H1 (cell line): ENCODE results near the gene GTF2I. TPM values are rescaled to one million over a fixed set of nuclear protein-coding genes. Genes with fewer than 3 reads are reported as not detected.

Experiments
- CTCF ChIA-PET: fragments of 300-600 bp; sonication (Branson Sonifier 250); formaldehyde crosslinking; loops from one replicate; lab custom pipeline; 2021; ENCODE audit not compliant: partially characterized antibody; lab: Charles Lee
- POLR2A ChIA-PET: fragments of 300-600 bp; sonication (Branson Sonifier 250); formaldehyde crosslinking; loops from one replicate; lab custom pipeline; 2021; ENCODE audit warnings: inconsistent platforms; ENCODE audit not compliant: partially characterized antibody; lab: Charles Lee
- DNase-seq, 2 experiments: peaks; one replicate each; pipeline versions ENCODE4 v3.0.0 to v3.0.0-alpha.2; 2010 to 2022; ENCODE audit warnings: low spot score in 2 of 2, low read depth in 1 of 2, mixed read lengths in 1 of 2
- FAIRE-seq: peaks from 2 replicates; lab custom pipeline; 2011; peaks lifted over from hg19 to GRCh38; lab: Jason Lieb, UNC
- H2AFZ ChIP-seq: 2 replicates; pipeline ENCODE4 v1.8.1; 2012; ENCODE audit warnings: low read length, inconsistent platforms
- H2AK5ac ChIP-seq: 2 replicates; pipeline ENCODE4 v1.6.1; 2013; ENCODE audit warnings: low read depth, low read length
- H2BK120ac ChIP-seq: replicated peaks from 2 replicates; pipeline ENCODE3; 2013; ENCODE audit warnings: low read depth, low read length, inconsistent platforms
- H2BK12ac ChIP-seq: 2 replicates; pipeline ENCODE4 v1.6.1; 2013; ENCODE audit warnings: low read depth, low read length
- H2BK15ac ChIP-seq: 2 replicates; pipeline ENCODE4 v1.6.1; 2013; ENCODE audit warnings: low read length
- H2BK20ac ChIP-seq: 2 replicates; pipeline ENCODE4 v1.6.1; 2013; ENCODE audit warnings: low read length
- H2BK5ac ChIP-seq: 2 replicates; pipeline ENCODE4 v1.6.1; 2013; ENCODE audit warnings: low read depth, low read length
- H3K14ac ChIP-seq: 2 replicates; pipeline ENCODE4 v1.6.1; 2013; ENCODE audit warnings: inconsistent platforms; ENCODE audit not compliant: insufficient read length
- H3K18ac ChIP-seq: 2 replicates; pipeline ENCODE4 v1.6.1; 2013; ENCODE audit warnings: low read length; ENCODE audit errors: extremely low read depth
- H3K23ac ChIP-seq: 2 replicates; pipeline ENCODE4 v1.6.1; 2013; ENCODE audit warnings: inconsistent platforms; ENCODE audit not compliant: insufficient read length
- H3K23me2 ChIP-seq: 2 replicates; pipeline ENCODE4 v1.6.1; 2013; ENCODE audit warnings: low read depth, low read length
- H3K27ac ChIP-seq: 2 replicates; pipeline ENCODE4 v1.6.1; 2011; ENCODE audit warnings: low read depth, low read length, inconsistent platforms
- H3K27me3 ChIP-seq, 4 experiments: replicated peaks in 1 of 4; 1 replicate in 1 of 4; 2 replicates in 3 of 4; pipeline versions ENCODE4 v1.6.1 to v1.8.1; 2011 to 2013; ENCODE audit warnings: low read length in 3 of 4, mild to moderate bottlenecking in 3 of 4, inconsistent platforms in 2 of 4, mixed read lengths in 2 of 4, moderate library complexity in 1 of 4; ENCODE audit not compliant: control insufficient read depth in 3 of 4, insufficient read depth in 3 of 4; ENCODE audit errors: extremely low read depth in 1 of 4
- H3K36me3 ChIP-seq, 4 experiments: 2 replicates each; pipeline versions ENCODE4 v1.6.1 to v1.8.1; 2011 to 2013; ENCODE audit warnings: mild to moderate bottlenecking in 4 of 4, low read length in 3 of 4, moderate library complexity in 2 of 4, control low read depth in 1 of 4, inconsistent platforms in 1 of 4; ENCODE audit not compliant: insufficient read depth in 4 of 4, control insufficient read depth in 2 of 4
- H3K4ac ChIP-seq: replicated peaks from 2 replicates; pipeline ENCODE3; 2013; ENCODE audit warnings: low read length, low read depth, mixed read lengths, inconsistent platforms; ENCODE audit not compliant: insufficient read length
- H3K4me1 ChIP-seq, 4 experiments: replicated peaks in 1 of 4; 1 replicate in 1 of 4; 2 replicates in 3 of 4; pipeline versions ENCODE4 v1.6.1 to v1.8.1; 2011 to 2013; ENCODE audit warnings: low read length in 3 of 4, inconsistent platforms in 2 of 4, mixed read lengths in 1 of 4; ENCODE audit not compliant: insufficient read depth in 4 of 4, control insufficient read depth in 3 of 4
- H3K4me2 ChIP-seq, 2 experiments: 2 replicates each; pipeline versions ENCODE4 v1.6.1 to v1.8.1; 2011 to 2013; ENCODE audit warnings: low read depth in 2 of 2, low read length in 2 of 2, control low read depth in 1 of 2, inconsistent platforms in 1 of 2, mild to moderate bottlenecking in 1 of 2; ENCODE audit not compliant: insufficient read depth in 1 of 2
- H3K4me3 ChIP-seq, 4 experiments: fragments of 200-600, 300-600 bp in 1 of 4; sonication (generic), shearing (Covaris generic), sonication (Bioruptor Twin) in 1 of 4; 2 replicates each; pipeline versions ENCODE4 v1.5.1 to v1.8.1; 2011 to 2016; ENCODE audit warnings: low read length in 4 of 4, low read depth in 3 of 4, control low read depth in 2 of 4, inconsistent platforms in 2 of 4, mild to moderate bottlenecking in 2 of 4, mixed read lengths in 1 of 4, moderate library complexity in 1 of 4; ENCODE audit not compliant: insufficient read depth in 2 of 4; ENCODE audit errors: extremely low read depth in 1 of 4
- H3K56ac ChIP-seq: replicated peaks from 2 replicates; pipeline ENCODE3; 2013; ENCODE audit warnings: low read depth, mild to moderate bottlenecking, mixed read lengths, low read length, inconsistent platforms; ENCODE audit not compliant: insufficient read length
- H3K79me1 ChIP-seq: 2 replicates; pipeline ENCODE4 v1.6.1; 2013; ENCODE audit warnings: low read depth, low read length, control low read depth
- H3K79me2 ChIP-seq, 2 experiments: 2 replicates each; pipeline versions ENCODE4 v1.6.1 to v1.8.1; 2012 to 2013; ENCODE audit warnings: low read length in 2 of 2, mild to moderate bottlenecking in 2 of 2, inconsistent platforms in 1 of 2; ENCODE audit not compliant: insufficient read depth in 2 of 2, control insufficient read depth in 1 of 2
- H3K9ac ChIP-seq, 4 experiments: replicated peaks in 1 of 4; 1 replicate in 1 of 4; 2 replicates in 3 of 4; pipeline versions ENCODE4 v1.6.1 to v1.8.1; 2011 to 2013; ENCODE audit warnings: low read depth in 3 of 4, low read length in 3 of 4, control low read depth in 2 of 4, mild to moderate bottlenecking in 2 of 4, moderate library complexity in 2 of 4, inconsistent platforms in 1 of 4; ENCODE audit errors: extremely low read depth in 1 of 4
- H3K9me3 ChIP-seq, 2 experiments: 2 replicates each; pipeline versions ENCODE4 v1.6.1 to v1.8.1; 2012 to 2013; ENCODE audit warnings: mild to moderate bottlenecking in 2 of 2, moderate library complexity in 2 of 2, control low read depth in 1 of 2, inconsistent platforms in 1 of 2, low read depth in 1 of 2, low read length in 1 of 2, mixed read lengths in 1 of 2; ENCODE audit not compliant: insufficient read depth in 2 of 2
- H4K20me1 ChIP-seq, 2 experiments: replicated peaks in 1 of 2; 2 replicates each; pipeline versions ENCODE3 to v1.8.1; 2011 to 2013; ENCODE audit warnings: inconsistent platforms in 2 of 2, low read length in 2 of 2, mild to moderate bottlenecking in 1 of 2; ENCODE audit not compliant: insufficient read depth in 2 of 2, control insufficient read depth in 1 of 2
- H4K5ac ChIP-seq: 2 replicates; pipeline ENCODE4 v1.6.1; 2013; ENCODE audit warnings: low read length, low read depth, mixed read lengths, inconsistent platforms; ENCODE audit not compliant: insufficient read length
- H4K8ac ChIP-seq: 2 replicates; pipeline ENCODE4 v1.8.0; 2013; ENCODE audit warnings: mild to moderate bottlenecking, moderate library complexity, low read length, inconsistent platforms; ENCODE audit not compliant: insufficient read depth; ENCODE audit errors: extremely low read depth
- H4K91ac ChIP-seq: replicated peaks from 2 replicates; pipeline ENCODE3; 2013; ENCODE audit warnings: low read length, mixed read lengths, inconsistent platforms; ENCODE audit not compliant: insufficient read length
- BRCA1 ChIP-seq: IDR thresholded peaks from 2 replicates; pipeline ENCODE4 v1.6.1; 2012; ENCODE audit warnings: low read depth, low read length, improper control_type of control experiment
- CBX5 ChIP-seq: fragments of 300-800, 300-1000 bp; sonication (generic); IDR thresholded peaks from 2 replicates; pipeline ENCODE4 v1.7.1; 2016; ENCODE audit warnings: antibody characterized with exemption, low read length, low read depth
- GTF2F1 ChIP-seq: IDR thresholded peaks from 2 replicates; pipeline ENCODE4 v1.6.1; 2012; ENCODE audit warnings: low read depth, low read length, improper control_type of control experiment, borderline replicate concordance
- HDAC6 ChIP-seq: IDR thresholded peaks from one replicate; pipeline ENCODE4 v1.7.1; 2012; ENCODE audit warnings: low read depth, mild to moderate bottlenecking, inconsistent platforms, low read length, moderate library complexity
- JUN ChIP-seq: IDR thresholded peaks from 2 replicates; pipeline ENCODE4 v1.6.1; 2011; ENCODE audit warnings: low read depth, mild to moderate bottlenecking, improper control_type of control experiment, low read length
- MAFK ChIP-seq: IDR thresholded peaks from 2 replicates; pipeline ENCODE4 v1.6.1; 2012; ENCODE audit warnings: low read depth, mild to moderate bottlenecking, improper control_type of control experiment, low read length
- POLR2A ChIP-seq, 2 experiments: IDR thresholded peaks; 1 replicate in 1 of 2; 2 replicates in 1 of 2; pipeline ENCODE4 v1.6.1; 2011; ENCODE audit warnings: low read depth in 2 of 2, low read length in 2 of 2, mild to moderate bottlenecking in 2 of 2; ENCODE audit errors: control extremely low read depth in 1 of 2
- WGBS, 2 experiments: shearing (Covaris generic) in 1 of 2; methylation state at CpG; one replicate each; pipeline versions ENCODE4 v1.1.6 to v1.1.7; 2013 to 2015; ENCODE audit warnings: low lambda C conversion rate in 2 of 2, mixed read lengths in 2 of 2, inconsistent platforms in 1 of 2, low coverage in 1 of 2, missing lambda C conversion rate in 1 of 2; ENCODE audit not compliant: insufficient replicate concordance in 2 of 2, insufficient coverage in 1 of 2, insufficient read length in 1 of 2; ENCODE audit errors: extremely low coverage in 1 of 2, missing lambda C conversion rate in 1 of 2; 5-methylcytosine and 5-hydroxymethylcytosine counted together
- polyA plus RNA-seq, 7 experiments: library from polyadenylated mRNA; depleted of rRNA in 3 of 7; stranded (reverse) in 5 of 7; unstranded in 2 of 7; fragments of >200 nt in 5 of 7; fragments of 200-250 nt in 2 of 7; gene quantifications; 1 replicate in 5 of 7; 2 replicates in 1 of 7; 4 replicates in 1 of 7; pipeline versions ENCODE4 v1.2.1 to v1.2.3, GENCODE V29; 2011 to 2013; ENCODE audit warnings: missing spikeins in 2 of 7, mixed read lengths in 2 of 7
- total RNA-seq: library from RNA; stranded (reverse); fragmentation: NEBNext Ultra II Directional; extraction: Animal tissue kit (Norgen Biotek cat#: 25700); gene quantifications from 2 replicates; pipeline ENCODE4 v1.2.1, GENCODE V29; 2021

The GTF2I gene
- total and polyA plus RNA-seq, 2 of the 8 experiments (the other 6 are each of a cell fraction or from before 2014, with no cell fraction given) = 46.7 to 316 TPM

- POLR2A ChIA-PET = interaction anchor here (0.6 kb wide), 1 partner anchor 13 kb away, joined by 3 read pairs; no protein-coding TSS in a partner anchor
- Histone ChIP-seq H4K8ac (no peak overlapping the region), H3K9ac (no peak overlapping the region), H3K4me3 (no peak overlapping the region), H2BK12ac (no peak overlapping the region), H3K14ac (no peak overlapping the region), H2BK15ac (no peak overlapping the region), H2BK20ac (no peak overlapping the region), H2AK5ac (no peak overlapping the region), H2AFZ (no peak overlapping the region), H3K4me2 (no peak overlapping the region), H4K5ac (no peak overlapping the region), H3K9me3 (no peaks in the 10 kb centered on the region), H3K18ac (no peak overlapping the region), H4K20me1 (peaks cover 0 to 2% of the 10 kb centered on the region in 2 experiments), H2BK120ac (no peak overlapping the region), H3K23me2 (no peaks in the 10 kb centered on the region), H3K56ac (no peak overlapping the region), H3K4me1 (no peaks in the 10 kb centered on the region), H3K4ac (no peak overlapping the region), H3K27ac (no peak overlapping the region), H3K36me3 (peaks cover 7 to 34% (median 12%) of the 10 kb centered on the region in 4 experiments; a peak in 6 of 8 replicates), H4K91ac (no peak overlapping the region), H2BK5ac (no peak overlapping the region), H3K27me3 (no peaks in the 10 kb centered on the region), H3K79me1 (no peaks in the 10 kb centered on the region), H3K23ac (no peak overlapping the region), H3K79me2 (no peaks in the 10 kb centered on the region; a peak in 1 of 4 replicates)
- CTCF ChIA-PET = no interaction called here
- FAIRE-seq (no peak), DNase-seq (no peak)
- WGBS, 2 experiments = 94% methylated on average over 8 of the region's 8 CpGs; no CpG with 5 or more reads in 1 of the 2 experiments
- TF ChIP-seq POLR2A (IDR thresholded peaks at IDR 0.05; ENCODE audit: control extremely low read depth in 1 of 2, low read depth in 2 of 2, low read length in 2 of 2) (no peak), JUN (no peak), BRCA1 (no peak), GTF2F1 (no peak), MAFK (no peak), HDAC6 (no peak), CBX5 (no peak)
These were observed 69.0 kb downstream of the GTF2I start for GRCh38 chr7:74726309-74727101.
